ENCODE results near the gene MEGF11.

DNA sequence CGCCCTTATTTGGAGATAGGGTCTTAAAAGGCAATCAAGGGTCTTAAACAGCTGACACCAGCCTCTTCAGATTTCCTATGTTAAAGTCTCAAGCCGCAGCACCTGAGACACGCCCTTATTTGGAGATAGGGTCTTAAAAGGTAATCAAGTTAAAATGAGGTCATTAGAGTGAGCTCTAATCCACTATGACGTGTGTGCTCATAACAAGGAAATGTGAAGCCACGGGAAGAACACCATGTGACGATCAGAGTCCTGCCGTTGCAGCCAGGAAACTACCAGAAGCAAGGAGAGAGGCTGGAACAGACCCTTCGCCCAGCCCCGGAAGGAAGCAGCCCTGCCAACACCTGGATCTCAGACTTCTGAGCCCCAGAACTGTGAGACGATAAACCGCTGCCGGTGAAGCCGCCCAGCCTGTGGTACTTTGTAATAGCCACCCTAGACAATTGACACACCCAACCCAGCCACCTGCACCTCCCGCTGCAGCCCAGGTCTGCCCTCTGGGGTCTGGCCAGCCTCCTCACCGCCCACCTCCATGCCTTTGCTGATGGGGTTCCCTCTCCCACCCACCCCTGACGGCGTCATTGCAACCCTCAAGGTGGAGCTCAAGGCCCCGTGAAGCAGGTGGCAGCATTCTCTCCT lies 137.9 kb downstream of the MEGF11 start:
- TF ChIP-seq, protein P1, sequence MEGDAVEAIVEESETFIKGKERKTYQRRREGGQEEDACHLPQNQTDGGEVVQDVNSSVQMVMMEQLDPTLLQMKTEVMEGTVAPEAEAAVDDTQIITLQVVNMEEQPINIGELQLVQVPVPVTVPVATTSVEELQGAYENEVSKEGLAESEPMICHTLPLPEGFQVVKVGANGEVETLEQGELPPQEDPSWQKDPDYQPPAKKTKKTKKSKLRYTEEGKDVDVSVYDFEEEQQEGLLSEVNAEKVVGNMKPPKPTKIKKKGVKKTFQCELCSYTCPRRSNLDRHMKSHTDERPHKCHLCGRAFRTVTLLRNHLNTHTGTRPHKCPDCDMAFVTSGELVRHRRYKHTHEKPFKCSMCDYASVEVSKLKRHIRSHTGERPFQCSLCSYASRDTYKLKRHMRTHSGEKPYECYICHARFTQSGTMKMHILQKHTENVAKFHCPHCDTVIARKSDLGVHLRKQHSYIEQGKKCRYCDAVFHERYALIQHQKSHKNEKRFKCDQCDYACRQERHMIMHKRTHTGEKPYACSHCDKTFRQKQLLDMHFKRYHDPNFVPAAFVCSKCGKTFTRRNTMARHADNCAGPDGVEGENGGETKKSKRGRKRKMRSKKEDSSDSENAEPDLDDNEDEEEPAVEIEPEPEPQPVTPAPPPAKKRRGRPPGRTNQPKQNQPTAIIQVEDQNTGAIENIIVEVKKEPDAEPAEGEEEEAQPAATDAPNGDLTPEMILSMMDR (IDR thresholded peaks at IDR 0.05), result no peak
- TF ChIP-seq EP300 (IDR thresholded peaks at IDR 0.05), result no peak
- TF ChIP-seq POLR2AphosphoS5 (IDR thresholded peaks at IDR 0.05), result no peak
